SIG-M5 treated with dmso at 0.1 percent for 504 hours (cell line): ENCODE results near the gene BCCIP.

Source experiments
- DNase-seq: peaks from one replicate; lab custom pipeline; 2025; ENCODE audit not compliant: unreplicated experiment; lab: John Stamatoyannopoulos, UW

Gene BCCIP

DNA sequence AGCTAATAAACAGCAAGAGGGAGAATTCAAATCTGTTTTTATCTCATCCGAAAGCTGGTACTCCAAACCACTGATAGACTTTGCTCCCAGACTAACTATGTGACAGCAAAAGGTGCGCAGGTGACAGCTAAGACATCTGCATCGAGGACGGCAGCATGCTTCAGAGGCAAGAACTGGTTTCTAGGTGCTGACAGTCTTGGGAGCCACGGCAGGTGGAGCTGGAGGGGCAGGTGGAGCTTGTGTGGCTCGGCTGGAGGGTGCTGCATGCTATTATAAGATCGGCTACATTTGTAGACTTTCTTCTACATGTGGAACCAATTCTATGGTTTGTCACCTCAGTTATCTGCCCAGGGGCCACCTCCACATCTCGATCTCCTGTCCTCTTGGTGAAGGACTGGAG, 25.9 kb upstream of the BCCIP start:
- no peak for DNase-seq

DNA sequence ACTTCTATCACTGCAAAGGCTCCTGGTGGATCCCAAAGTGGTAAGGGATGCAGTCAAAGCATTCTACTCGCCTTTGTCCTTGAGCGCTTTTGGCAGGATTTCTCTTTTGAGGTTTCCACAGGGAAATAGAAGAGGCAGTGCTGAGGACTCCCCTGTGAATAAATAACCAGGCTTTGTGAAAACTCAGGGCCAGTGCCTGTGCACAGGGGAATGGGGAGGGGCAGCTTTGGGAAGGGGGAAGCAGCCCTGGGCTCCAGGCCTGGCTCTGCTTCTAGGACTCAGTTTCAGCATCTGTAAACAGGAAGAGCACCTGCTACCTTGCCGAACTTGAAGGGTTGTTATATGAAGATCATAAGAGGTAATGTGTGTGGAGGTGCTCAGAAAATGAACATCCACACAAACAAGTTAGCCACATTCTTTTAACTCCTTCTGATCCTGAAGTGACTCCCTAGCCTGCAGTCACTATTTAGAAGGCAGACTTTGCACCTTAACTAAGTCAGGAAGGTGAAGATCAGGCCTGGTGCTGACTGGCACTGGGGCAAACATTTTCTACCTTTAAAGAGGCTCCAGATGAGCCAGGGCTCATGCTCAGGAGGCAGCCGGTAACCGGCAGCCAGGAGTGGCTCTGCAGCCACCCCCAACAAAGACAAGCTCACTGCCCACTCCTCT, 25.2 kb upstream of the BCCIP start:
- no peak for DNase-seq

DNA sequence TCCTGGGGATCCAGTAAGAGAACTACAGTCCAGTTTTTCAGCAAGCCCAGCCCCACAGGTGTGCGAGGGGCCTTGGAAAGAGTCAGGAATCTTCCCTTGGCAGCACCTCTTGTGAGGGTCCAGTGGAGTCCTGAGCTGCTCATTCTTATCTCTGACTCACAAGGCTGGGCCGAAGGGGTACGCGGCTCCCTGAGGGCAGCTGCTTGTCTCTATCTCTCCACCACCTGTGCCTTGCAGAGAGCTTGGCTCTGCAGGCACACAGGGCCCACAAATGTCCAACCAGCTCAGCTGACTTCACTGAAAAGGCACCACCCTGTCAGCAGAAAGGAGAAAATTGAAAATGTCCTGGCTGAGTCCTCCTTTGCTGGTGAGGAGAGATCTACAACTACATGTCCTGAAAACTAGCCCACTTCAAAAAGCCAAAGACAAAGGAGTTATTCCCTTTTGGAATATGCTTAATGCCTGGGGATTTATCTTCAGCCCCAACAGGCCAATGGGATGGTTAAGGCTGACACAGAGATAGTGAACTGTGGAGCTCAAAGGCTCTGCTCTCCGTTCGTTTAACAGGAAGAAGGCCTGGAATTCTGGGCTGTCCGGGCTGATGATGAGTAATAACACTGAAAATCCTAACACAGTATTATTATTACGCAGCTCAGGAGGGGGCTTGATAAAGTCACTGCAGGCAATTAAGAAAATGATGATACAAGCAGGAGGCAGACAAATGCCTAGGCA, 23.7 kb upstream of the BCCIP start:
- no peak for DNase-seq

DNA sequence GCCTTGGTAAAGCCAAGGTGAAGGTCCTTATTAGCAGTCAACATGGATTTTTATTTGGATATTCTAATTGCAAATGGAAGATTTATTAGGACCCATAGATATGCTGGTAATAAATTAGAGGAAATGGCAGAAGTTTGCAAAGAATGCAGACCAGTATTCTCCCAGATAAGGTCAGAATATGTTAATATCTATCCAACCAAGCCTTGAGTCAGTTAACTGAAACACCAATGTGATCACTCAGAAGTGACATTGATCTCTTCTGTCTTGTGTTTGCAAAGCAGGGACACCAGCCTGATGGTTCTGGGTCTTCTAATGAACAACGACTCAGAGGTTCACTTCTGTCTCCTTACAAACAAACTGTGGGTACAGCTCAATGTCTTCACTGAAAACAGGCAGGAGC, 21.8 kb upstream of the BCCIP start:
- DNase-seq, result no peak

DNA sequence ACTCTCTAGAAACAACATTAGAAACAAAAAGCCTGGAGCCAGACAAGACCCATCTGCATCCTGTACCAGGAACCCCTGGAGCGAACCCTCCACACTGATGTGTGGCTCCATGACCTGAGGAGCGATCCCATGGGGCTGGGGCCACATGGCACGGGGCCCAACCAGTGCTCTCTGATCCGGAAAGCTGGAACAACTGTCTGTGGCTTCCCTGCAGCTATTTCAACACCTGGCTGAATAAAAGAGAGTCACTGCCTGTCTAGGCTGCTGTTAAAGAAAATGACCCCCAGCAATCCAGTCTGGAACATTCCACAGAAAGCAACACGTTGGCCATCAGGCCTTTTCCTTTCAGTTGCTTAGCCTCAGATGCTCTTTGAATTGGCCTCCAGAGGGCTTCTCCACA, 21.2 kb upstream of the BCCIP start:
- no peak for DNase-seq

DNA sequence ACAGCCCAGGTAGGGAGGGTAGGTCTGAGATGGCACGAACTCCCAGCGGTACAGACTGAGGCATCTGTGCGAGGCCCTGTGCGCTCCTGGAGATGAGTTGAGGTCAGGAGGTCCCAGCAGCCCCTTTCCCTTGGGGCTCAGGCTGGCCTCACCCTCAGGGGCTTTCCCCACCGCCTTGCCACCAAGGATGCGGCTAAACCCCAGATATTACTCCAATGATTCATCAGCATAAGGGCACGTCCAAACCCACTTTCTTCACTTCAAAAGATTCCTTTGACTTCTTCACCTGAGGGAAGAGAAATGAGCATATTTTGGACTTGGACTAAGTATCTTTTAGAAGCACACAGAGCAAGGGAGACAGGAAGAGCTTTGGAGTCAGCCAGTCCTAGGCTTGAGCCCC, 20.6 kb upstream of the BCCIP start:
- DNase-seq, result no peak

DNA sequence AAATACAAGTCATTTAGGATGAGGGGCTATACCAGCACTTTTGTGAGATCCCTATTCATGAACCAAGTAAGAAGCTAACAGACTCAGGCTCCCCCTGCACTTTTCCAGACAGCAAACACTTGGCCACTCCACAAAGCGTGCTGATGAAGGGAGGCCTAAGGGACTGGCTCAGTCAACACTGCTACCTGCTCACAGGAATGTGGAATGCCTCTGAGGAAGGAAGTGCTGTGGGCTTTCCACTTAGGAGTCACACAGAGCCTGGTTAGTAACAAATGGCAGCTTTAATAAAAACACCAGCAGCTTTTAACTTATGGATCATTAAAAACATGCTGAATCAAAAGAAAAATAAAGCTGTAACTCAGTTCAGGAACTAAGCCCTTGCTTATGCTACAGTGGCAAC, 15.3 kb upstream of the BCCIP start:
- DNase-seq, result no peak

DNA sequence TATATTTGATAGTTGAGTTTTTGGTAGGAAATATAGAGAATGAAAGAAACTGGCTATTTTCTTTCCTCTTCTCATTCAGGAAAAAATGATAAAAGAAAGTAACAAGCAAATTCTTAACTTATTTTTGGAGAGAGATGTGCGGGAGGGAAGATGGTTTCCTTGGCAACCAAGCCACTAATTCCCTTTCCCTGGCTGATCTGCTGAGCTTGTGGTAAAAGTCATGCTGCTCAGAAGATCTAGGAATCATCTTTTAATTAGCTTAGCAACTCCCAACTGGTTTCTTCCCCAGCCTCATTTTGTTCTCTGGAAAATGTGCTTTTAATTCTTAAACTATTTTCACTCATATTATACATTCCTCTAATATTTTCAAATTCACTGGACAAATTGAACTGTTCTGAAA, 12.1 kb upstream of the BCCIP start:
- DNase-seq, result no peak

DNA sequence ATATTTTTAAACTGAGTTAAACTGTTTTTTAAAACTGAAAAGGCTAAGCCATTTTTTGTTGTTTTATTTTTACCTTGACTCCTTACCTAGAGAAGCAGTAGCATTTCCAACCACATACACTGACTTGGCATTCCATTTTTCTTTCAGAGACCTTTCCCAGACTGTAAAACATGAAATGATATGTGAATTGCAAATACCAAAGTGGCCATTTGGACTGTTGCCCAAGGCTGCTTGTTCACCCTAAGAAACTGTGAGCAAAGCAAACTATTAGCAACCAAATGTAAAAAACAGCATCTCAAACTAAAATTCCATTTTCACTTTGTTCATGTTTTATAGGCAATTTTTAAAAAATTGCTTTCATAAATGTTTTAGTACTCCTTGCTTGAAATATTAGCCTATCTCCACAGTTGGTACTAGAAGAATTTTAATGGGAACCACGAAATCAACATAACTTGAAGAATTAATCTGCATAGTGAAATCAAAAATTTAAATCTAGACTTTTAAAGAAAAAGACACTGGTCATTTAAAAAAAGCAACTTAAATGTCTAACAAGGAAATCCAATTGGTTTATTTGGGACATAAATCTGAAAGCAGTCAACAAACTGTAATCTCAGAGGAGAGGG, 11.1 kb upstream of the BCCIP start:
- no peak for DNase-seq

DNA sequence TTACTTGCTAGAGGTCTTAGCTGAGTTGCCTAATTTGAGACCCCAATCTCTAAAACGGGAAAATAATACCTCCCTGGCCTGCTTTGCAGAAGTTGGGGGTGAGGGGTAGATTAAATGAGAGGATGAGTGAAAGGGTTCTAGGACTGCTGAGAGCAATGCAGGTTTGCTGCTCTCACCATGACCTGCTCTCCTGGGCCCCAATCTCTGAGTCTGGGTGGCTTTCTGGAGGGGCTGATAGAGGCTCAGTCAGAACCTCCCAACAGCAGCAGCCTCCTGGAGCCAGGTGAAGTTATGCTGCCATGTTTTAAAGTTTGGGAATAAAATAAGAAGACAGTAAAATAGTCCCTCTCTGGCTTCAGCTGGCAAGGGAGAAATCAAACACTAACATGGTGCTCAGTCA, 7.6 kb upstream of the BCCIP start:
- DNase-seq, result no peak

DNA sequence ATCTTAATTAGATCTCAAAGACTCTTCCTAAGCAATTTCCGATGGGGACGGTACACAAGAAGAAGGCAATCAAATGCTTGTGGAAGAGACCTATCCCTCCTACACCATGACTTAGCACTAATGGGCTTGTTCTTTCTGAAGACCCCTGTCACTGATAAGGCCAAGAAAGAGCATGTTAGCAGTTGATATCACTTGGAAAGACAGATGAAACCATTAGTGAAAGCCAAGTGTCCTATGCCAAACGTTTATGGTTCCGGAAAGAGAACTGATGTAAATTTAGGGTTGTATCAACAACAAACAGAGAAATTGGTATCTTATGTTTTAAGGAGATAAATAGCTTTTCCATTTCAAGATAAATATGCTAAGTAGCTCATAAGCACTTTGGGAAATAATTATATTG, 6.8 kb upstream of the BCCIP start:
- no peak for DNase-seq

DNA sequence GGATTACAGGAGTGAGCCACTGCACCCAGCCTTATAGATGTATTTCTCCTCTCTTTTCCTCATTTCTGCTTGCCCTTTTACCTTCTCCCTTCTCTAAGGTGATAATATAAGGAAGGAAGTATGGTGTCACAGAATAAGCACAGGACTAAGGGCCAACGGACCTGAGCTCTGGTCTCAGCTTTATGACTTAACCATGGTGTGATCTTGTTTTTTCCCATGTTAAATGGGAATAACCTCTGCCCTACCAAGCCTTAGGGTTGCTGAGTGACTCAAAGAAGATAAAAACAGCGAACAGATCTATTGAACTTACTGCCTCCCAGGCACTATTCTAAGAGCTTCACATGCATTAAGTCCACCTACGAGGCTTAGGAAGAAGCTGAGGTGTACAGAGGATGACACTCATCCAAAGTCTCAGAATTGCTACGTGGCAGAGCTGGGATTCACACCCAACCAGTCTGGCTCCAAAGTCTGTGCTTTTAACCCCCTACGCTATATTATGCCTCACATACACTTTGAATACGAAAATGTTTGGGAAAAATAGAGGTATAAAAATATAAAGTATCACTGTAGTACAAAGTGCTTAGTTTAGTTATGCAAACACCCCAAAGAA, 5.9 kb upstream of the BCCIP start:
- DNase-seq, result no peak

DNA sequence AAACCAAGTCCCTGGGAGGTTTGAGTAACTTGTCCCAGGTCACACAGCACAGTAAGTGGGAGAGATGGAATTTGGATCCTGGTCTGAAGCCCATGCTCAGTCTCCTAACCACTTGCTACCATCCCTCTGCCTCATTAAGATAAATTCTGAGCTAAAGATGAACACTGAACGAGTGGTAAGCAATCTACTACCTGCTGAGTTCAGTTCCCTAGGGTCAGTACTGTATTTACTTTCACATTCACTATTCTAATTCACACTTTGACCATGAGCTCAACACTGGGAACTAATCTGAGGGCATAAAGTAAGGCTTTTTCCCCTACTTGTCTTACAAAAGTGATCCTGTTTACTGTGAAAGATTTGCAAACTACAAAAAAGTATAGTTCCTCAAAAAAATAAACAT, 2.6 kb upstream of the BCCIP start:
- DNase-seq, result no peak

DNA sequence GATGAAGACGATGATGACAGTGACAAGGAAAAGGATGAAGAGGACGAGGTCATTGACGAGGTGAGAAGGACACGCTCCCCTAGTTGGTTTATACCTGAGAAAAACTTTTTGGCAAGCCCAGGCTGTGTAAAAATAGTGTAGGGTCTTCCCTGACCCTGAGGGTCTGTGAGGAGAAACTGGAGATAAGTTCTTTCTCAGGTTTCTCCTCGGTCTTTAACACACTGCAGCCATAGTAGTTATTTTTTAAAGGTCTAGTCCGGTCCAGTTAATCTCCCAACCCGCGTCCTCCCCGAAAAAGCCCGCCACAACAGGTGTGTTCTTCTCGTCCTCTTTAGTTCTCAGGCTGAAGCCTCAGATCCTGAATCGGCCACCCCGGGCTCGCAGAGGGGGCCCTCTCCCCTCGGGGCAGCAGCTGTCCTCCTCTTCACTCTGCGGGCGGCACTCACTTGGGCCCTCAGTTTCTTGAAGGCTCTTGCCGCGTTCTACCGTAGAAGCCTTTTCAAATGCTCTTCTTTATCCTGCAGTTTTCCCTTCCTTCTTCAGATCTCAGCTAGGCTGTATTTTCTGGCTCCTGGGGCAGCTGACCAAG, 411 bp downstream of the BCCIP start:
- no peak for DNase-seq

DNA sequence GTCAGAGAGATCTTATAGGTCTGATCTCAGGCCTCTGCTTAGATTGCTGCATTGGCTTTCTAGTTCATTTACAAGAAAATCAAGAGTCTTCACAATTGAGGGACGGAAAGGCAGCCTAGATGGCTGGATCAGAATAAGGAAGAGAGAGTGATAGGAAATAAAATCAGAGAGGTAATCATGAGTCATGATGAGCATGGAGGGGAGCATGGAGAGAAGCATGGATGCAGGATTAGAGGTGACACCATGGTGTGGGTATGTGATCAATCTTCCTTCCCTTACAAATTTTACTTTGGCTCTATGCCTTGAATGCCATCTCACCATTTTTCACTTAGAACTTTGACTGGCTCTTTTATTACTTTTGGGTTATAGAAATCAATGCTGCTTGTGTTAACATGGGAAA, 1.4 kb downstream of the BCCIP start:
- peak; percentile 1 for DNase-seq

DNA sequence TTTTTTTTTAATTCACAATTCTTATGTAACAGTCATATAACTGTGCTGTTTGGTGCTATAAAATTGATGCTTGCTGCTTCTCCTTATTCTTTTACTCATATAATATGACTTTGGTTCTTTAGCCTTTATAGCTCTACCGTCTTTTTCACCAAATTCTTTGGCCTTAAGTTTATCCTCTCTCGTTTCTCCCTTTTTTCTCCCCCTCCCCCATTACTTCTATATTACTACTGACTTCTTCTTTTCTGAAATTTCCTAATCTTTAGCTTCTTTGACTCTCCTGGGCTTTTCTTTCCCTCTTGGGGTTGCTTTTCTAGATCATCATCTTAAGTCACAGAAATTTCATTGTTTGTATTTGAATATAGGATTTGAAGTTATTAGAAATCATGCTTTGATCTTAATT, 3.8 kb downstream of the BCCIP start:
- DNase-seq, result peak; percentile 35

DNA sequence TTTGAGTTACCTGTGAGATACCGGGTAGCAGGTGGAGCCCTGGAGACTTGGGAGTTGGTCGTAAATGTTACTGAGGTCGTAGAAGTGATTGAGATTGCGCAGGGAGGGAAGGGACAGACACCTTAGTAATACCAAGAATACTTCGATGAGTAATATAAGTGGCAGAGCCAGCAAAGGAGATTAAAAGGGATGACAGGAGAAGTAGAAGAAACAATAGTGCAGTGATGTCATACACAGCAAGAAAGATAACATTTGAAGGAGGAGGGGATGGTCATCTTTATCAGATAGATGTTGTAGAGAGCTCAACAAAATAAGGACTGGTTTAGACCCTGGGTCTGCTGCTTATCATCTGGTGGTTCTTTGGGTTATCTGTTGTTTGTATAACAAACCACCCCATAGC, 5.0 kb downstream of the BCCIP start:
- DNase-seq, result no peak

DNA sequence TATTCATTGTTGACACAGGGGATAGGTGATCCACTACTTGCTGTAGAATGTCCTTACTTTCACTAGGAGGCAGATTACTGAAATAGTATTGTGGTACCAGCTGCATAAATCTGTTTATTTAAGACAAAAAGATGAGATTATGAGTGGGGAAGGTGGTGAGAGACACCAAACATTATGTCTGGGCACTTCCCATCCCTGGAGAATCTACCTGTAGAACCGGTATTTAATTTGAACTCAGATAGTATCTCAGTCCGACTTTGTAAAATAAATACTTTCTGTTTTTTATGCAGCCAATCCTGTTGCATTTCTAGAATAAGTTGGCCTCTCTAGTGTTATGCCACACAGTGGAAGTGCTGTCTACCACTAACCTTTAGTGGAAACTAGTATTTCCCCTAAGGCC, 13.4 kb downstream of the BCCIP start:
- DNase-seq, result peak; percentile 62

DNA sequence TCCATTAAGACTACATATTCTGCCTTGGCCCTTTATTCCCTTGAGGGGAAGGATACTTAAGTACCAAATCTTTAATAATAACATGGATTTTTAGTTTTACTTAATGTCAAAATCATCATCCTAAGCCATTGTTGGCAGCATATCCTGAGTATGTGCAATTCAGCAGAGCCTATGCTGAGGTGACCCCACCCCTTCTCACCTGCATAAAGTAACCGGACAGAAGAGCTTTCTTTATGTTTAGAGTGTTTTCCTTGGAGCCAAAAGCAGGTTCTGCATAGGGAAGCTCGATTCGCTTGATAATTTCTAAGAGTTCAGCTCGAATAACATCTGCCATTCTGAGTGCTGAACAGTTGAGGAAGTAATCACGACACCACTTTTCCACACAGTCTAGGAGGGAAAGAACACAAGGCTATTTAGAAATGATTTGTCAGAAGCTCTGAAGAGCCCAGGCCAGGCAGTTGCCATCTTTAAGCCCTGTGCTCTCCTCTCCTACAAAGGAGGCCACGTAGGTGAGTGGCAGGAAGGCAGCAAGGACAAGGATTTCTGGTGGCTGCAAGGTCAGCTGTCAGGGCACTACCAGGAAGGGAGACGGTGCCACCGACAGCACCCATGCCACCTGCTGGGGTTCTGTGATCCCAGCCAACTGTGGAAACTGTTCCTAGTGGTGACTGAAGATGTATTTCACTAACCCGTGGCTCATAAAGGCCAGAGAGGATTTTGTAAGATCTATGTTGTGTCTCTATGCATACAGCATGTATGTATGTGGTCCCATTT, 15.6 kb downstream of the BCCIP start:
- no peak for DNase-seq

DNA sequence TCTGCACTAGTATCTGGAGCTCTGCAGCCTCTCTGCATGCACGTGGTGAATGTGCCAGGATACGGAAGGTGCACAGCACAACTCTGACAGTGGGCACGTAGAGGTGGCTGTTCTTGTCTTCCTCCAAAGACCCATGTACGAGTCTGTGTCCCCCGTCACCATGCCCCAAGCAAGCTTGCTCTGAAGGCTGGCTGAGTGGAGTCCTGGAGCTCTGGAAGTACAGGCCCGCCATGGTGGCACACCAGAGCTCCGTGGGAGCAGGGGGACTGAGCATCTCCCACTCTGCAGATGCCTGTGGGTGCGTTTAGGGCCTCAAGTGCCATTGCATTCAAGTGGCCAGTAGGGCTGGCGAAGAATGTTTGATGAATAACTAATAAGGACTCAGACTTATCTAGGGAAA, 17.1 kb downstream of the BCCIP start:
- DNase-seq, result no peak

DNA sequence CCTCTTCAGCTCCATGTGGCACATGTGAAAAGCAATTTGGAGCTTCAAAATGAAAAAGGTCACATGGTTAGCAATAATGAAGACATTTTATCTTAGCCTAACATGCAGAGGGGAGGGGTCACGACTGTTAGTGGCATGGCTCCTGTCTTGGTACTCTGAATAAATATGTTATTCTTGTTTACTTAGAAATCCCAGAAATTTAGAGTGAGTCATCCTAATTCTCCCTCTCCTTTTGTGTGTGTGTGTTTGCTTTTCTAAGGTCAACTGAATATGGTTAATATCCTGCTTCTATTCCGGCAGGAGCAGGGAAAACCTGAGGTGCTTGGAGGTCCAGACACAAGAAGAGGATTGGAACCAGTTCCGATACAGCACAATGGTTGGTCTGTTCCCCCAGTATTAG, 17.6 kb downstream of the BCCIP start:
- no peak for DNase-seq
